ENCODE results near the gene B4GALT3.

B4GALT3 gene

DNA sequence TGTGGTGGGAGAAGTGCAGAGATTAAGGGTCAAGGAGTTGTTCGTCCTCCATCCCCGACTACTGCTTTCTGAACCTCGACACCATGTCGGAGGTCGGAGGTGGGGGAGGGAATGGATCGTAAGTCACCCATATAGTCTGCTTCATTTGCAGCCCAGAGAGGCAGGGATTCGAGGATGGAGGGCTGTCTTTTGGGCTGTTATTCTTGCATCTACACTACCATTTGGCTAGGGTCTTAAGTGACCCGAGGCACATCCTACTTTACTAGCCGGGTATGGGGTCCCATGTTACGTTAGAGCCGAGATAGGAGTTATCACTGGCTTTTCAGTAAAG is 17.4 kb downstream of the B4GALT3 start:
- no peak for DNase-seq

DNA sequence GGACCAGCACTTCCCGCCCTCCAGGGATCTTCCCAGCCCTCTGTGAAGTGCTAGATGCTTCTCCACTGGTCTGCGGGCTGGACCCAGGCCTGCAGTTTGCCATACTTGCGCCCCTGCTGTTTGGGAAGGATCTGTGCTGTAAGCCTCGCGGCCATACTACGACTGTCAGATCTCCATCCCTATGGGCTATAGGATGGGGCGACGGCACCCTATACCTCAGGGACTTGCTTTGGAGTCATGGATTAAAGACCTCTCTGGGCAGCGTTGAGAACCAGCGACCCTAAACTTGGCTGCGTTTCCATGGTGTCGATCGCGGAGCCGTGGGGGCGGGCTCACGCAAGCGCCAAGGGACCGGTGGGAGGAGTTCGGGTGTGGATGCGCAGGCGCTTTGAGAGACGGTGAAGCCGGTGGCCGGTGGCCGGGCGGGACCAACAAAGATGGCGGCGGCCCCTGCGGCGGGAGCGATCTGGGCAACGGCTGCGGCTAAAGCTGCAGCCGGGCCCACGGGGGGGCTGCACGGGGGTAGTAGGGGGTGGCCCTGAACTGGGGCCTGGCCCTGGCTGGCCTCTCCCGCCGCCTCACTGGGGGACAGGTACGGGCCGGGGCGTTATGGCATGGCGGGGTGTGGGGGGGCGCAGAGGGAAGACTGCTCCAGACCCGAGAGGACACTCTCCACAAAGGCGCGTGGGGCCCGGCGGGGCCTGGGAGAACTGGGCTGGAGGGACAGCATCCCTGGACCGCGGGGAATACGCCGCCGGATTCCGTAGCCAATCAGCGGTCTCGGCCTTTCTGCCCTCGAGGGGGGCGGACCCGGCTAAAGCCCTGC is 18.0 kb downstream of the B4GALT3 start, which contains the start of gene USP21:
USP21 (plus strand) TSS at position 414 of the 826 bp plus-strand sequence. CDS start 1,141 bp downstream, outside the sequence.
- DNase-seq: peak; percentile 94

DNA sequence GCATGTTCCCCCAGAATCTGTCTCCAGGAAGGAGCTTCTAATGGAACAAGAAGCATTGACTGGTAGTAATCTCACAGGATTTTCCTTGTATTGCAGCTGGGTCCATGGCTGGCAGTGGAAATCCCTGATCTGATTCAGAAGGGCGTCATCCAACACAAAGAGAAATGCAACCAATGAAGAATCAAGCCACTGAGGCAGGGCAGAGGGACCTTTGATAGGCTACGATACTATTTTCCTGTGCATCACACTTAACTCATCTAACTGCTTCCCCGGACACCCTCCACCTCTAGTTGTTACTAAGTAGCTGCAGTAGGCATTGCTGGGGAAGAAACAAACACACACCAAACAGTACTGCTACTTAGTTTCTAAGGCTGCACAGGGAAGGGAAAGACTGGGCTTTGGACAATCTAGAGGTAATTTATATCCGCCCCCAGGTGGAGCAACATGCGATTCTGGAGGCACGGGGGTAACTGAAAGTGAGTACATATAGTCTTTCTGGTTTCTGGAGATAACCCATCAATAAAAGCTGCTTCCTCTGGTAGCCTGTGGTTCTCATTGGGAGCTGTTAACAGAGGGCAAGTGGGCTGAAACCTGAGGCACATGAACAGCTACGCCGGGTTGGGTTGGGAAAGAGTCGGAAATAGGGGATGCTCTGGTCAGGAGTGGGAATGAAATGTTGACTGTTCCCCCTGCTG is 18.8 kb downstream of the B4GALT3 start:
- DNase-seq: no peak

DNA sequence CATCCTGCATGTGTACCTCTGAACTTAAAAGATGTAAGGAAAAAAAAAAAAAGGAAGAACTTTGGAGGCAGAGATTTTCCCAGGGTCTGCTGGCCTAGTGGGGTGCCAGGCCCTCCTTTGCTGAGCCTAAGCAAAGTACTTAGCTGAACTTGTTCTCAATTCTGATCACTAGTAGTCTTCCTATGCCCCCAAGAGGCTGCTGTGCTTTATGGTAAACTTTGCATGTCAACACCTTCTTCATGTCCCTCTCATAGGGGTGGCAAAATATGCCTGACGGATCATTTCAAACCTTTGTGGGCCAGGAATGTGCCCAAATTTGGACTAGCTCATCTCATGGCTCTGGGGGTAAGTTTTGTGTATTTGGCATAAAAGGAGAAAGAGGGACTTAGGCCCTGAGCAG is 19.4 kb downstream of the B4GALT3 start:
- DNase-seq: no peak

DNA sequence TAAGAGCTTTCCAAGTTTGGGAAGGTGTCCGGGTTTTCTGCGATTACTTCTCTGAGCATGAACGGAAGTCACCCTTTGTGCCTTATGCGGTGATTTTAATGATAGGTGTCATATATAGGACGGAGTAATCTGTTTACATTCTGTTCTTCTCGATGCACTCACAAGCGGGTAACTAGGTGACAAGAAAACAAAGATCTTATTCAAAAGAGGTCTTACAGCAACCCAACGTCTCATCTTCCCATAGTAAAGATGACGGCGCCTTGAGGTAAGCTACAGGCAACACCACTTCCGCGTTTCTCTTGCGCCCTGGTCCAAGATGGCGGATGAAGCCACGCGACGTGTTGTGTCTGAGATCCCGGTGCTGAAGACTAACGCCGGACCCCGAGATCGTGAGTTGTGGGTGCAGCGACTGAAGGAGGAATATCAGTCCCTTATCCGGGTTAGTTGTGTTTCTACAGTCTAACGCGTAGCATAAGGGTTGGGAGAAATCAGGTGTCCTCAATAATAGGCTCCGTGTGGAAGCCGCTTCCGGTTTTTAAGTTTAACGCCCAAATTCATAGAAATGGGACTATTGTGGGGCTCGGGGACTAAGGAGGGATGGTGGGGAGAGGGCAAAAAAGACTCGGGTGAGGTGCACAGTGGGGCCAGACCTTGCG is 23.5 kb downstream of the B4GALT3 start, which contains the start of gene UFC1:
UFC1 (plus strand) TSS at position 297 of the 656 bp plus-strand sequence; CDS start at position 317, 20 bp downstream.
- peak; percentile 92 for DNase-seq

DNA sequence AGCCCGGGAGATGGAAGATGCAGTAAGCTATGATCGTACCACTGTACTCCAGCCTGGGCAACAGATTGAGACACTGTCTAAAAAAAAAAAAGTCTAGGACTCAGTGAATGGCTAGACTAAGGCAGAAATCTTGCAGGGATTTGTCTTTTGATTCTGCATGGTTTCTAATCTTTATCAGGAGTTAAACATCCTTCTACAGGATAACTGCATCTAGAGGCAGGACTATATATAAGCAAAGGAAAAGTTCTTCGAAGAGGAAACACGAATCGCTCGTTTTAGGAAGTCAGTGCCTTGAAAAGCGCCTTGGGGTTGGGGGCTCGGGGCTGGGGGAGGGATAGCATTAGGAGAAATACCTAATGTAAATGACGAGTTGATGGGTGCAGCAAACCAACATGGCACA is 24.1 kb downstream of the B4GALT3 start:
- DNase-seq: no peak

DNA sequence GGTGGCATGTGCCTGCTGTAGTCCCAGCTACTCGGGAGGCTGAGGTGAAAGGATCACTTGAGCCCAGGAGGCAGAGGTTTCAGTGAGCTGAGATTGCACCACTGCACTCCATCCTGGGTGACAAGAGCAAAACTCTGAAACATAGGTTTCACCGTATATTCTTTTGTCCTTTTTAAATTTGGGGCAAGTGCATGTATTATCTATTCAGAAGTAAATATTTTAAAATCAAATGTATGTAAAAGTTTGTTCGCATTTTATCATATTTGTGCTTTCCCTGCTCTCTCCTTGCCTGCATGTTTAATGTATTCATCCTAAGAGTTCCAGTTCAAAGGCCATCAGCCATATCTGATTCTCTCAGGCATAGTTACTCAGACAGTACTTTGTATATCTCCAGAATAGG is 31.5 kb downstream of the B4GALT3 start:
- DNase-seq: no peak

DNA sequence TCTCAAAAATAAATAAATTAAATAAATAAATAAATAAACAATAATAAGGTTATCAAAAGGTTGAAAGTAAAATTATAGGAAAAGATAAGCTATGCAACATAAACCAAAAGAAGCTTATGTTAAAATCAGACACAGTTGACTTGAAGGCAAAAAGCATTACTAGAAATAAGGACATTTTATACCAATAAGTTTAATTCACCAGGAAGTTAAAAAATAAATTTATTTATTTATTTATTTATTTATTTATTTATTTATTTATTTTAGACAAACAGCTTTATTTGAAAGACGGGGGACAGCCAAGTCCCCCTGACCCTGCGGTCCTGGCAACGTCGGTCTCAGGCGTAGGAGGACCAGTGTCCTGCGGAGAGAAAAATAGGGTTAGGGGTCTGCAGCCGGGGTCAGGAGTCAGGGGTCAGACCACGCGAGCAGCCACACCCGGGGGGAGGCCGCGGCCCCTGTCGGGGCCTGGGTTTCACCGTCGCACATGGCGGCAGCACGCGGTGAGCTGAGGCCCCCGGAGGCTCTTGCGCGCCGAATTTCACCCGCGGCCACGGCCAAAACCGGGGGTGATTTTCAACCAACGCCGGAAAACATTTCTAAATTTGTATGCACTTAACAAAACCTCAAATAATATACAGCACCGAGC is 36.4 kb downstream of the B4GALT3 start:
- DNase-seq: no peak

DNA sequence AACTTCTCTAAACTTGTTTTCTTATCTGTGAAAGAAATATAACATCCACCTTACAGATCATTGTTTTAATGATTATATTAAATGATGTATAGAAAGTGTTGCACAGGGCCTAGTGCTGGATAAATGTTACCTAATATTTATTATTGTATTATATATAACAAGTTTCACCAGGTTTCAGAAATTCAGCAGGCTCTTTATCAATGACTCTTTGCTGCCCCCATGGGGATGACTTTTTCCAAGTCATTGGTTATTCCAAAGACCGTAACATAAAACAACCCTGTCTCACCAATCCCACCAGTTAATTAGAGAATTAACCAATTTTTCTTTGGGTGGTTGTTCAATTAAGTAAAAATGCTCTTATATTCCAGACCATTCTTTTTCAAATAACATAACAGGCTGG is 37.5 kb downstream of the B4GALT3 start:
- DNase-seq: peak; percentile 67

DNA sequence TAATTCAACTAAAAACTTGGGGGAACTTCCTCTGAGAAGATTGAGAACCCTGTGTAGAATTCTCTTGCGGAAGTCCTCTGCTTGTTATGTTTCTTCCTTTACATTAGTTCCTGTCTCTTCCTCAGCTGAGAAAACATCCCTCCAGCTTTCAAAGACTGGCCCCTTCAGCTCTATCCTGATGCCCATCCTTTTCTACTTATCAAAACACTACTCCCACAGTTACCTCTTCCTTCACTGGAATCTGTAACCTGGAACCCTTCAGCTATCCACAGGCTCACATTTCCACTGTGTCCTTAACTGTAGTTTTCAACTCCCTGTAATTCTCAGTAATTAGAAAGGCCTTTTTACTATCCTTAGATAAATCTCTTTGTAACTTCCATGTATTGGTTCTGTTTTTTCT is 38.9 kb downstream of the B4GALT3 start:
- no peak for DNase-seq

DNA sequence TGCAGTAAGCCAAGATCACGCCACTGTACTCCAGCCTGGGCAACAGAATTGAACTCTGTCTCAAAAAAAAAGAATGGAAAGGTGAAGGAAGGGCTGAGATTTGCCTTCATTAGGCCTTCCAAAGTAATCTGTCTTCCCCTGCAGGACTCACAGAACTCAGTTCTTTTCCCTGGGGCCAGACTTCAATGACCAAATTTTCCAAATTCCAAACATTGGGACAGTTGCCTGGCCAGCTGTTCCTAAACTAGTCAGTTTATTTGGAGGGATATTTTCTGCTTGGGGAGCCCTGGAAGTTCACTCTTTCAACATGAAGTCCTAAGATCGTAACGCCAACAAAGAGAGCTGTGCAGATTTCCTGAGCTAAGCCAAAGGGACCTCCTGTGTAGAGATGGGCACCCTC is 39.4 kb downstream of the B4GALT3 start:
- DNase-seq: no peak

DNA sequence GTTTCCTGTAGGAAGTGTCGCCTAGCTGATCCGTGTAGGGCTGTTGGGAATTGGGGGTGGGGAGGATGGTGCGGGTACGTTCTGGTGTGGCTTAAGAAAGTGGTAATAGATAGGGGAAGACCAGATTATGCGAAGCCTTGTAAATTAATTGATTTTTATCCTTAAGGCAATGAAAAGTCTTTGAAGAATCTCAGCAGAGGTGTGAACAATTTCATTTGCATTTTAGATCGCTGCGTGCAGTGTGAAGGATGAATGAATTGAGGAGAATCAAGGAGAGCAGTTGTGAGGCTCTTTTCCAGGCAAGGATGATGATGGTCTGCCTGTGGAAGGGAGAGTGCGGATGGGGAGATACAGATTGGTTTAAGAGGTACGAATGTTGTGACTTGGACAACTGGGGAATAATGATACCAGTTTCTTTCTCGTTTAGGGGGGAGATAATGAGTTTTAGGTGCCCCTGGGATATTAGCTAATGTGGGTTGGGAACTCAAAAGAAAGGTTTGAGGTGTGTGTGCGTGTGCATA is 44.0 kb downstream of the B4GALT3 start:
- DNase-seq: no peak

DNA sequence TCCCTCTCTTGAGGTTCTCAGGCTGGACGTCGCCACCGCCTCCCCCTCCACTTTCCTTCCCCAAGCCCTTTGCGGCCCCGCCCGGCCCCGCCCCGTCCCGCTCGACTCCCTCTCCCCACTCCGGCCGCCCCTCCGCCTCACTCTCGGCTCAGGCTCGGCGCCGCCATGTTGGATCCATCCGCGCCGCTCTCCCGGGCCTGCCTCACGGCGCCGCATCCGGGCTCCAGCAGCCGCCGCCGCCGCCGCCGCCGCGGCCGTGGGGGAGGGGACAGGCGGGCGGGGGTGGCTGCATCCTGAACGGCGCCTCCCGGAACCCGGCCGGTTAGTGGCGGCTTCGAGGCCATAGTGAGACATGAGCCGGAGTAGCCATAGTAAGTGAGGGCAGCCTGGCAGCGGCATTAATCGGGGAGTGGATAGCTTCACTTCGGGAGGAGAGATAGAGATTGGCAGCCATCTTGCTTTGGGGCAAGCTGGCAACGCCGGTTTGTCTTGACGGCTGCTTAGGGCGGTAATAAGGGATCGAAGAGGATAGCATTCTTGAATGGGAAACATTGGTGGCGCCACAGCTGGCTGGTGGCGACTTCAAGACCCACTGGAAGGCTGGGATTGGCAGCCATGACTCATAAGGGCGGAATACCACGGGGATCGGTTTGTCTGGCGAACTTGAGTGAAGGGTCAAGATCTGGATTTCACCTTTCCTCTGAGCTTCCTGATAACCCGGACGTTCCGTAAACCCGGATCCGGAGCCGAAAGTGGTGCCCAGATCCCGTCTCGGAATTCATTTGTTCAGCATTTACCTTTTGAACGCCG is 44.7 kb downstream of the B4GALT3 start, which contains the start of gene DEDD:
DEDD (minus strand) TSS at position 258 of the 810 bp plus-strand sequence. CDS start 8,205 bp downstream, outside the sequence.
- peak; percentile 97 for DNase-seq

DNA sequence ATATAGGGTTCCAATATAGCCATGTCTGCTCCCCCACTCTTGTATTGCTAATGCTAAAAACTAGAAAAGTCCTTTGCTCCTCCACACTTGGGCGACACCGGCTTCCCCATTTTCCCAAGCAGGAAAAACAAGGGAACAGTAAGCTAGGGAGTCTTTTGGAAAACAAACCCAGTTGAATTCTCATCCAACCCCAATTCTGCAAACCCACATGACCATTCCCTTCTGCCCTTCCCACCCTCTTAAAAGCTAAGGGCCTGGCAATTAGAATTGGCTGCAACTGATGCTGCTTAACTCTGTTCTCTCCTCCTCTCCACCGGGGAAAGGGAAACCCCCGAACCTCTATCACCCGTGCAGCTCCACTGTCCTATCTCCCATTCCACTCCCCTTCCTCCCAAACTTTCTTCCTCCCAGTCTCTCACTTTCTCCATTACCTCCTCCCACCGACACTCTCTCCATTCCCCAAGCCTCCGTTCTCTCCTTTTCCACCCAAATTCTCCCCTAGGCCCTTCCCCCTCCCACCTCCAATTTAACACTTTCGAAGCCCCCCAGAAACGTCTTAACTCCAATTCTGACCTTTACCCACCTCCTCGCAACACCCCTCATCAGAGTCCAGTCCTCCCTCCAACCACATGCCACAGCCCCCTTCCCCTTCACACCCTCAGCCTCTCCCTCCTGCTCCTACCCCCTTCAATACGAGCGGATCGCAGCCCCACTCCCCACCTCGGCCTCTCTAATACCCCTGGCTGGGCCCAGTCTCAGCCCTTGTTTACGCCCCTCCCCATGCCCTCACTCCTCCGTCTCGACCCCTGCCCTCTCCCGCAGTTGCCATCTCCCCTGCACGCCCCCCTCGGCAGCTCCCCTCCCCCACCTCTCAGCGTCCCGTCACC is 45.5 kb downstream of the B4GALT3 start:
- DNase-seq: peak; percentile 31

DNA sequence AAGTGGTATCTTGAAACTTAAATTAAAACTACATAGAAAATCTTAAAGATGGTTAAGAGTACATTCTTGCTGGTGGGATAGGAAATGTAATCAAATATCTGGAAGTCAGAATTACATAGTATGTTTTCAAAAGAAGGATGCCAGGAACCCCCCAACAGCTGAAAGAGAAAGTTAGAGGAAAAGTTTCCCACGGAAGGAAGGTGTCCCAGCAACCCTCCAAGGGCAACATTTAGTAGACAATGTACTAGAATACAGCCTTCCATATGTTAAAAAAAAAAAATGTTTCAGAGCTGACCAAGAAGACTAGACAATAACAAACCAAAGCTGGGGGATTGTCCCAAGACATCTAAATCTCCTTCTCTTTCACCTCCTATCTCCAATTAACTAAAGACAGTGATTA is 47.0 kb downstream of the B4GALT3 start:
- DNase-seq: no peak

DNA sequence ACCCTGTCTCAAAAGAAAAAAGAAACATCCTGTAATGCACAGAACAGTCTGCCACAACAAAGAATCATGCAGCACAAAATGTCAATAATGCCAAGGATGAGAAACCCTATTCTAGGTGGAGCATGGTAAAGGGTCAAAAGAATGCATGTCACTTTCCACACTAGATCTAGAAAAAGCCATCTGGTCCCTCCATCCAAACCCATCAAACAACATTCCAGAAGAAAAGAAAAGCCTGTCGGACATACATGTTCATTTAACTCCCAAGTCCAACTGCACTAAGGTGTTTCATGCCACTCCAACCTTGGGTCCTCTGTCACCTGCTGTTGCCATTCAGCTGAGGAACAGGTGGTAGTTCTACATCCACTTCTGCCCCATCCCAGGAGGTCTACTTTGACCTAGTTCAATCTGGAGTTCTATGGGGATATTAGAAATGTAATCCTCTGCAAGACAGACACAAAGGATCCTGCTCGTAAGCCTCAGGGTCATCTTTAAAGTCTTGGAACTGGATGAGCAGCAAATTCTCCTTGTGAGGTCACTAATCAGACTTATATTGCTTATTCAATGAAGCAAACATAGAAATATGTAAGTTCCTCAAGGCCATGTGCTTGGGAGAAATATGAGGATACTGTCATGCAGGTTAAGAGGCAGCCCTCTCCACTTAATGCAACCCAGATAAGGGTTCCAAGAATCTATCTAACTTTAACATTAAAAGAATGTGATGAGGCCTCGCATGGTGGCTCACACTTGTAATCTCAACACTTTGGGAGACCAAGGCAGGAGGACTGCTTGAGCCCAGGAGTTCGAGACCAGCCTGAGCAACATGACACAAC is 48.5 kb downstream of the B4GALT3 start:
- no peak for DNase-seq

DNA sequence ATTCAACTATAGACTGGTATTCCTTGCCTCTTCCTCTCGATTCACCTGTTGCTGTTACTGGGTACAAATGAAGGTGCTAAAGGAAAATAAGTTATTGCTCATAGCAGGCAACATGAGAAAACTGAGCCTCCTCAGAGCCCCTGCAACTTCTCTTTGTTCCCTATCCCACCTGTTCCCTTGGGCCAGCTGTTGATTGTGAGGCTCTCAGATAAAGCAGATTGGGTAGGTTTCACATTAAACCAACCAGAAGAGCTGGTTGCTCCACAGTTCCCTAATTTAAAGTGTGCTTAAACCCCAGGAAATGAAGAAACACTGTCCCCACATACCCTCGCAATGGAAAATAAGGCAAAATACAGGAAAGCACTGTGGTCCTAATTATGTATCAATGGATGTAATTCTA is 49.7 kb downstream of the B4GALT3 start:
- no peak for DNase-seq

DNA sequence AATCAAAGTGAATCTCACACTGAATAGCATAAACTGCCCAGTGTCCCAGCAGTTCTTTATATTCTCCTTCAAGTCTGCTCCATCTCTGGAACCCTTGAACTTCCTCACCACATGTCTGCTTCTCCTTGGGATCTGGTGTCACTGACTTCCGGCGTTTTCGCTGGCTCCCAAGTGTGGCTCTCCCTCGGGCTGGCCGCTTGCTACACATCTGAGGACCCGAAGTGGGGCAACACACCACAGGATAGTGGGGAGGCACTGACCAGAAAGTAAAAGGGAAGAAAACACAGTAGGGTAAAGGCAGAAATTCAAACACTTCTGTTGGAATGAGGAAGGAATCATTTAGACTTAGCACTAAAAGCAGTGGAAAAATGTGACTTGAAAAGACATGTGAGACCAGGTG is 54.3 kb downstream of the B4GALT3 start:
- no peak for DNase-seq

DNA sequence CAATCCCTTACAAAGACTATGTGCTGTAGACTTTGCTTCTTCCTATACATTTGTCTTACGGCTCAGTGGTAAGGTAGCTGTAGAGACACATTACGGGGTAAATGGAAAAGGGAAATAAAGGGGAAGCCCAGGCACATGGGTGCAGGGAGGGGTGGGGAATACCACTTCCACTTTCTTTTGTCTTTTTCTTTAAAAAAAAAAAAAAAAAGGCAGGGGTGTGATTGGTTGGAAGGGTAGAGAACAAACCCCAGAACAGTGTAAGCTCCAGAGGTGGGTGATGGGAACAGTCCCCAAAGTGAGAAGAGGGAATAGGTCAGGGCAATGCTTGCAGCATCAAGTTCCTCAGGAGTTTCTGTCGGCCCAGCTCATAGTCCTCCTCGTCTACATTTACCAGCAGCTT is 55.5 kb downstream of the B4GALT3 start:
- DNase-seq: no peak

Measured in CD4-positive, alpha-beta T cell treated with Interleukin-21 for 1 hour (primary cell).